Erythroblast (primary cell): ENCODE data around the gene PTF1A.

Experiments used
- DNase-seq, 2 experiments: peaks; one replicate each; lab custom pipeline; 2025; lab: John Stamatoyannopoulos, UW
- GATA1 ChIP-seq: IDR thresholded peaks from 2 replicates; pipeline ENCODE4 v1.6.1; 2011; ENCODE audit warnings: low read depth, mild to moderate bottlenecking, control low read depth, low read length, moderate library complexity
- POLR2A ChIP-seq: IDR thresholded peaks from 2 replicates; pipeline ENCODE4 v1.6.1; 2011; ENCODE audit warnings: mild to moderate bottlenecking, low read length

Gene PTF1A

GRCh38 chr10:23194471-23194965 is 2.4 kb downstream of the PTF1A start:
- TF ChIP-seq POLR2A (no peak), GATA1 (no peak)

GRCh38 chr10:23194966-23195845 is 3.1 kb downstream of the PTF1A start:
- DNase-seq, result peak in 1 of 2 experiments; percentile 3
- TF ChIP-seq POLR2A (no peak), GATA1 (no peak)

More at GRCh38 chr10:23194471-23194965, 2.4 kb downstream of the PTF1A start:
- DNase-seq, result no peak

- TF ChIP-seq GATA1 (no peak), POLR2A (no peak)
- DNase-seq, result no peak
Measured at GRCh38 chr10:23195846-23196600, 3.9 kb downstream of the PTF1A start.

GRCh38 chr10:23196915-23197314 is 4.8 kb downstream of the PTF1A start:
- TF ChIP-seq GATA1, result no peak
- no peak for TF ChIP-seq POLR2A
- no peak for DNase-seq

- no peak for DNase-seq
- TF ChIP-seq GATA1 (no peak), POLR2A (no peak)
Measured at GRCh38 chr10:23197416-23197861, 5.3 kb downstream of the PTF1A start.

- TF ChIP-seq POLR2A, result no peak
- no peak for TF ChIP-seq GATA1
- no peak for DNase-seq
Measured at GRCh38 chr10:23198610-23198939, 6.5 kb downstream of the PTF1A start.

GRCh38 chr10:23198940-23199767 is 7.0 kb downstream of the PTF1A start:
- DNase-seq, result no peak
- TF ChIP-seq GATA1, result no peak
- TF ChIP-seq POLR2A, result no peak

- TF ChIP-seq GATA1 (no peak), POLR2A (no peak)
- DNase-seq, result no peak
Measured at GRCh38 chr10:23199768-23200511, 7.8 kb downstream of the PTF1A start.

GRCh38 chr10:23200586-23200985 is 8.5 kb downstream of the PTF1A start:
- no peak for DNase-seq
- no peak for TF ChIP-seq POLR2A
- no peak for TF ChIP-seq GATA1

GRCh38 chr10:23200997-23201652 is 9.0 kb downstream of the PTF1A start:
- TF ChIP-seq POLR2A (no peak), GATA1 (no peak)

GRCh38 chr10:23201837-23202236 is 9.7 kb downstream of the PTF1A start:
- no peak for DNase-seq
- TF ChIP-seq GATA1, result no peak
- no peak for TF ChIP-seq POLR2A

More at GRCh38 chr10:23200997-23201652, 9.0 kb downstream of the PTF1A start:
- no peak for DNase-seq

- DNase-seq, result no peak
- TF ChIP-seq GATA1 (no peak), POLR2A (no peak)
Measured at GRCh38 chr10:23202779-23203178, 10.7 kb downstream of the PTF1A start.
